ENCODE measurements around the gene TMEM30B.

TMEM30B gene

DNA sequence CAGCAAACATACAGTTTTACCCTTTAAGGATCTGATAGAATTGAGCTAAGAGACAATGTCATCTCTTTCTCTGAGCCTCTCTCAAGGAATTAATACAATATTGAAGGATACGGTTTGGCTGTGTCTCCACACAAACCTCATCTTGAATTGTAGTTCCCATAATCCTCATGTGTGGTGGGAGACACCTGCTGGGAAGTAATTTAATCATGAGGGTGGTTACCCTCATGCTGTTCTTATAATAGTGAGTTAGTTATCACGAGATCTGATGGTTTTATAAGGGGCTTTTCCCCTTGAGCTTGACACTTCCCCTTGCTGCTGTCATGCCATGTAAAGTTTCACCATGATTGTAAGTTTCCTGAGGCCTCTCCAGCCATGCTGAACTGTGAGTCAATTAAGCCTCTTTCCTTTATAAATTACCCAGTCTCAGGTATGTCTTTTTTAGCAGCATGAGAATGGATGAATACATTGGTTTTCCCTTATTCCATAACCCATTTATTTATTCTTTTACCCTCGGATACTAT is 47.6 kb downstream of the TMEM30B start:
- DNase-seq (ENCODE audit: low read depth) = no peak

DNA sequence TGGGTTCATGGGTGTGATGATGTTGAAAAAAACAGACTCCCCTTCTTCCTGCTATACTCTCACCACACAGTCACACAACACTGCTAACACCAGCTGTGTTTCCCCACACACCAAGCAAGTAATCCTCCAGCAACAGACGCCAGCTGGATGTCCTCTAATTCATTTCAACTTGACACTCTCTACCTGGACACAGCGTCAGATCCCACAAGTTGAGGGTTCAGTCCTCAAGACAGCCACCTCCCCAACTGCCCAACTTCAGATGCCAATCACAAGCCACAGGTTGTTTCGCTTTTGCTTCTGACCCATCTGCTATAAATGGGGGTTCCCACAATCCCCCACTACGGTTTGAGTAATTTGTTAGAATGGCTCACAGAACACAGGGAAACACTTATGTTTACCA is 49.3 kb downstream of the TMEM30B start:
- no peak for DNase-seq (ENCODE audit: low read depth)

DNA sequence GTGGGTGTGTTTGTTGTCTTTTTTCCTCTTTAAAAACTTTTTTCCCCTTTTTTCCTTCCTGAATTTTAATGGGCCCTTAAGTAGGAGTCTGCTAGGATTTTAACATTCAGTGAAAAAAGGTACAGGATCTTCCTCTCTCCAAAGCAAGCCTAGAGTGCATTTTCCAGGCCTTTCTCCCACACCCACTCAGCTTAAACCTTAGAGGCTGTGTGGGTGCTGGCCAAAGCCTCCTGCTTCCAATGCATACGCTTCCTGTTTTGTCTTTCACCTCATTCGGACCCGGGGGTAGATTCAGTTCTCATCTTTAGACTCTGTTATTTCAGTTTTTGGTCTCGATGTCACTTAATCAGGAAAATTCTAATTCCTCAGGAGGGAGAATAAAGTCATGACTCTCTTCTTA is 51.2 kb downstream of the TMEM30B start:
- no peak for DNase-seq (ENCODE audit: low read depth)

DNA sequence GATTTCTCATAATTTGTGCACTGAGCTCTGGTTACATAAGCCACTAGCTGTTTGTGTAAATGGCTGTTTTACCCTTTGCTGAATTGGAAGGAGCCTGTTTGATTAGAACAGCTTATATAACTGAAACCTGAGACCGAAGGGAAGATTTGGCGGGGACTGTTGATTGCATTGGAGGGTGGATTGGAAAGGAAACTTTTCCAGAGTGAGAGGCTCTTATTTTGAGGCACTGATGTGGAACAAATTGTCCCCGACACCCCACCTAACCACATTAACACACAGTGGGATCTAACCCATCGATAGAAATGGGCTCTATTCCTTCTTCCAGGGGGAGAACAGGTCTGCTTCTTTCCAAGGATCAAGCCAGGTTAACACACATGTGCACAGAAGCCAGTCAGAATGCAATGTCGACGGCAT is 51.7 kb downstream of the TMEM30B start:
- no peak for DNase-seq (ENCODE audit: low read depth)

DNA sequence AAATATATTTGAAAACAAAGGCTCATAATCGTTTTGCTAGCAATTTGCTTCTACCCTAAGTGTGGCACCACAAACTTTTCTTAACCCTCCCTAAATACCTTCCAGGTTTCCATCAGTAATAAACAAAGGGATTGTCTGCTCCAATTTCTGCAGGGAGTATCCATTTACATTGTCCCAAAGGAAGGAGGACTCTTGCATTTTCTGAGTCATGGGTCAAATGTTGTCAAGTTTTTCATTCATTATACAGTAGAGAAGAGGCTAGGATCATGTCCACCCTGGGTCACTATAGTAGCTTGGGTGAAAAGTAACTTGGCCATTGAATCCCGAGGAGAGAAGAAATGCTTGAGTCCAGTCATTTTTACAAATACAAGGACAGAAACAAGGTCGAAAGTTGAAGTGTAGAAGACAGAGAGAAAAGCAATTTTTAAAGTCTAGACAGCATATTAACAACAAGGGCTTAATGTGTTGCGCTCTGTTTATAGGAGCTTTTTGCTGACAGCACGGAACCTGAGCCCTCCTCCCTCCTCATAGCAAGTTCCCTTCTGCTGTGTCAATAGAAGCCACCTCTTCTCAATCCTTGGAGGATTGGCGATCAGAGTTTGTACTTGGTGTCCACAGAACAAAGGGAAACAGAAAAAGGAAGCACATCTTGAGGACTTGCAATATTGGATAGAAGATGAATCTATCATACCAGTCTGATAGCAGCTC is 53.1 kb downstream of the TMEM30B start:
- DNase-seq (ENCODE audit: low read depth) = no peak
